Stimulated activated CD8-positive, alpha-beta memory T cell treated with anti-CD3 and anti-CD28 coated beads, Interleukin-12 subunit alpha, Interleukin-12 subunit beta, amount 100 ng/mL, for 4 hours (primary cell): Measurements from ENCODE around the gene AVP.
"Not testable (repeated sequence)": the region's sequence is repeated elsewhere in the genome, so short reads cannot be mapped to it uniquely, and the experiment has no call there.

Source experiments
- DNase-seq: peaks from one replicate; pipeline ENCODE4 v3.0.0-alpha.2; 2020; ENCODE audit warnings: low read depth

AVP gene

GRCh38 chr20:3082955-3083952, 1.3 kb downstream of the AVP start:
- DNase-seq: no peak

GRCh38 chr20:3082306-3082951, 2.1 kb downstream of the AVP start:
- no peak for DNase-seq

GRCh38 chr20:3081641-3082040, 2.9 kb downstream of the AVP start:
- no peak for DNase-seq

- DNase-seq: no peak
These were observed 3.6 kb downstream of the AVP start for GRCh38 chr20:3080939-3081388.

GRCh38 chr20:3077618-3078134, 6.8 kb downstream of the AVP start:
- no peak for DNase-seq

- not testable (repeated sequence) for DNase-seq
These were observed 9.2 kb downstream of the AVP start for GRCh38 chr20:3075315-3075714.

- no peak for DNase-seq
These were observed 9.7 kb downstream of the AVP start for GRCh38 chr20:3074812-3075211.

- DNase-seq: not testable (repeated sequence)
These were observed 11.3 kb downstream of the AVP start for GRCh38 chr20:3073251-3073643.

GRCh38 chr20:3072530-3073250, 11.8 kb downstream of the AVP start:
- no peak for DNase-seq

- DNase-seq: peak; percentile 56
These were observed 12.7 kb downstream of the AVP start, which contains the start of gene OXT for GRCh38 chr20:3071610-3072529. OXT (plus strand) TSS chr20:3071620; CDS start chr20:3071656, 36 bp downstream.

GRCh38 chr20:3071266-3071609, 13.3 kb downstream of the AVP start:
- no peak for DNase-seq

- no peak for DNase-seq
These were observed 13.8 kb downstream of the AVP start for GRCh38 chr20:3070725-3071124.

GRCh38 chr20:3068986-3069900, 15.3 kb downstream of the AVP start:
- no peak for DNase-seq

GRCh38 chr20:3068075-3068474, 16.4 kb downstream of the AVP start:
- DNase-seq: no peak

GRCh38 chr20:3067139-3068014, 17.1 kb downstream of the AVP start:
- no peak for DNase-seq

- not testable (repeated sequence) for DNase-seq
These were observed 20.4 kb downstream of the AVP start for GRCh38 chr20:3064119-3064518.

GRCh38 chr20:3059489-3059888, 25.0 kb downstream of the AVP start:
- DNase-seq: no peak

- no peak for DNase-seq
These were observed 33.0 kb downstream of the AVP start for GRCh38 chr20:3051385-3052019.
